Stimulated activated CD4-positive, alpha-beta T cell treated with anti-CD3 and anti-CD28 coated beads, Interleukin-15, amount 100 ng/mL, for 48 hours (primary cell): Measurements from ENCODE around the gene DPH7.
"Not testable (repeated sequence)": the region's sequence is repeated elsewhere in the genome, so short reads cannot be mapped to it uniquely, and the experiment has no call there.

Experiments
- DNase-seq, 2 donors: peaks; one replicate each; pipeline ENCODE4 v3.0.0-alpha.2; 2020; ENCODE audit warnings: low read depth in 2 of 2

Gene DPH7

DNA sequence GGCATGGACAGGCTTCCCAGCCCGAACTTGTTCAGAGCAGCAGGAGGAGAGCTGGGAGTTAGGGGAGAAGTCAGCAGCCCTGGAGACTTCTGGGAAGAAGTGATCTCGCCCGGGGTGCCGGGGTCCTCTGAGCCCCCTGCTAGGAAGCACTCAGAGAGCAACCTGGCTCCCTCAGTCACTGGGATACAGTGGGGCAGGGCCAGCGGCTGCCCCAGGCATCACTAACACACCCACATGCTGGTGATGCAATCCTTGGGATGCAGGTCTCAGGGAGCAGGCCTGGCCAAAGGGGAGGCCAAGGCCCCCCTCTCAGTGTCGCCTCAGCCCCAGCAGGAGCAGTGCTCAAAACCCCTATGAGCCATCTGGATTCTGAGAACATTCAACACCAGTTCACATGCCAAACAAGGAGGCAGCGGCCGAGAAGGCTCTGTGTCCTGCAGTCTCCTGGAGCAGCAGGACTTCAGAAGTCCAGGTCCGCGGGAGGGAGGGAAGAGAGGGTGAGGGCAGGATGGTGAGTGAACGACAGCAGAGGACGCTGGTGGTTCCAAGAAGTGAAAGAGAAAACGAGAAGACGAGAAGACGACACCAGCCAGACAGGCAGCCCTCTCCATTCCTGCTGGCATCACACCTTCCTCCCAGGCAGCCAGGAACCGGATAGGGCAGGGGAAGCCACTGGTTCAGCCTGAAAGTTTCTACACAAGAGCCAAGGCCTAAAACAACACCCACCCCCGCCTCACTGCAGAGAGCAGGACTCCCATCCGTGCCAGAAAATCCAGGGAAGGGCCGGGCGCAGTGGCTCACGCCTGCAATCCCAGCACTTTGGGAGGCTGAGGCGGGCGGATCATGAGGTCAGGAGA lies 30.8 kb downstream of the DPH7 start:
- DNase-seq = no peak

DNA sequence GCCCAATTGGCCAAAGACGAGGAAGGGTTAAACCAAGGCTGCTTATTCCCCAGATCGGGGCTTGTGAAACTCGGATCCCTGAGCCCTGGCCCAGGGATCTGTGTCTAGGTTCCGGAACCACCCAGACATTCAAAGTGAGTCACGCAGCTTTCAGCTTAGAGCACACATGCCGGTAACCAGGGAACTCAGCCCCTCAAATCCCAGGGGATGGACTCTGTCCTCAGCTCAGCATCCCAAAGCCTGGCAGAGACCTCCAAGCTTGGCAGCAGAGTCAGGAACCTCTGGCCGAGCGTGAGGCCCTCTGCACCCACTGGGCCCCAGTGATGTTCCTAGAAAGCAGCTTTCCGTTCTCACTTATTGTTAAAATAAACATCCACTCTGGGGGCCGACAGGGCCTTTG lies 33.6 kb downstream of the DPH7 start:
- no peak for DNase-seq

DNA sequence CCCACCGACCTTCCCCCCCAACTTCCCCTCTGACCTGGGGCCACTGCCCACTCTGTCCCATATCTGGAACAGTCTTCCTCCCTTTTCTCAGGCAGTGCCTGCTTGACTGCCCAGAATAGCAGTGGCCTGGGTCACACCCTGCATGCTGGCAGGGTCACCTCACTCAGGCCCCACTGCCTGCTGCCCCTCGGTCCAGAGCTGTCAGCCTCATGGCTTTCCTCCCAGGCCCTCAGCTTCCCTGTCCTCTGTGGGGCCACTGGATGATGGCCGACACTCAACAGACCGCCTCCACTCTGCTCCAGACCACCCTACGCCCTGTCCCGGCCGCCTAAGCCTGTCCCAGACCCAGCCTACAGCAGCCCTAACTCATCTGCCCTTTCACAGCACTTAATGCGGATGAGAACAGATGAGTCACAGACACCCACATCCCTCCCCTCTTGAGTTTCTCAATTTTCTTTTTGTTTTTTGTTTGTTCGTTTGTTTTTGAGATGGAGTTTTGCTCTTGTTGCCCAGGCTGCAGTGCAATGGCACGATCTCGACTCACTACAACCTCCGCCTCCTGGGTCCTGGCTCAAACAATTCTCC lies 34.5 kb downstream of the DPH7 start:
- no peak for DNase-seq

DNA sequence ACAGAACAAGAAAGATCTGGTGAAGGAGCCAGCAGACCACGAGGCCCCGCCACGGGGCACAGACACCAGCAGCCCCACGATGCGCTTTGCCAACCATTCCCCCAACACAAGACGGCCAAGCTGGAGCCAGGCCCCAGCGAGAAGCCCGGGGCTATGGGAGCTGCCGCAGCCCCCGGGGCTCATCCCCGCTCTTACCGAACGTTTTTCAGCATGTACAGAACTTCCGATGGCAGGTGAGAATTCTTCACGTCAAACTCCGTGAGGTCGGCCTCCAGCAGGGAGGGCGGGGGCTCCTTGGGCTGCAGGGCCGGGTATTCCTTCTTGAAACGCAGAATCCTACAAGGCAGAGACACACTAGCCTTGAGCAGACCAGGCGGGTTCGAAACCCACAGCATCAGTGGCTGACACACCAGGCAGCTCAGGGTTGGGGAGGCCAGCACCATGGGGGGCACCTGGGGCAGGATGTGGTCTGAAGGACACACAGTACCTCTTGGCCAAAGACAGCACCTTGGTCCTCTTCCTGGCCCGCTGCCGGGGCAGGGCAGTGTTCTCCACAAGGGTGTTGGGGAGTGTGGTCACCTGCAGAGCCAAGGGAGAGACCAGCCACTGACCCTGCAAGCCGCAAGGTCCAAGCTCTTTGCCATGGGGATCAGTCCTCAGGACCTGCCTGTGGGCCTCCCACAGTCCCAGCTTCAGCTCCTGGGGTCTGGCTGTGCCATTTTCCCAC lies 35.3 kb downstream of the DPH7 start:
- no peak for DNase-seq

DNA sequence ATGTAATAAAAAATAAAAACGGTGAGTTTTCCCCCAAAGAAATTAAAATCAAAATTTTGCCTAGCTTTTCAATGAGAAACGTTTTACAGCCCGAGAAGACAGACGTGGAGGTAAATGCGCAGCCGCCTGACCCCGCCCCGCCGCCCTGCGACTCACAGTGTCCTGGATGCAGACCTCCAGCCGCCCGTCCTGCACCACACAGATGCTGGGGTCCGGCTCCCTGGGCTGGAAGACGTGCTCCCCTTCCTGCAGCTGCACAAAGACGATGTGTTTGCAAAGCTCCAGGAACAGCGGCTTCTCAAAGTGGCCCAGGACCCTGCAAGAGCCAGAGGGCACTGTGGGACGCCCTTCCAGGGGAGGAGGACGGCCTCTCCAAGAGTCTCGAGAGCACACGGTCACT lies 36.2 kb downstream of the DPH7 start:
- DNase-seq = no peak

DNA sequence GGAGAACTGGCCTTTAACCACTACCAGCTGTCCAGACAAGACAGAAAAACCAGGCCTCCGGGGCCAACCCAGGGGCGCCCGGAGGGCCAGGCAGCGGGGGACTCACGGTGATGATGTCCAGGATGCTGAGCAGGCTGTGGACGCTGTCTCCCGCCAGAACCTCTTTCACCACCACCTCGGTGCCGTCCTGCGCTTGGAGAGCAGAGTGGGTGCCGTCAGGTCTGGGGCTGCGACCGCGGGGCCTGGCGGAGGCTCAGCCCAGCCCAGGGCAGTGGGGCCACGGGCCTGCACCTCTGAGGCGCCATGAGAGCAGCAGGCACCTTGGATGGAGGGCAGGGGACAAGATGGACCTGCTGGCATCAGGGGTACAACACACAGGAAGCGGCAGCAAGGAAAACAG lies 38.2 kb downstream of the DPH7 start:
- no peak for DNase-seq

DNA sequence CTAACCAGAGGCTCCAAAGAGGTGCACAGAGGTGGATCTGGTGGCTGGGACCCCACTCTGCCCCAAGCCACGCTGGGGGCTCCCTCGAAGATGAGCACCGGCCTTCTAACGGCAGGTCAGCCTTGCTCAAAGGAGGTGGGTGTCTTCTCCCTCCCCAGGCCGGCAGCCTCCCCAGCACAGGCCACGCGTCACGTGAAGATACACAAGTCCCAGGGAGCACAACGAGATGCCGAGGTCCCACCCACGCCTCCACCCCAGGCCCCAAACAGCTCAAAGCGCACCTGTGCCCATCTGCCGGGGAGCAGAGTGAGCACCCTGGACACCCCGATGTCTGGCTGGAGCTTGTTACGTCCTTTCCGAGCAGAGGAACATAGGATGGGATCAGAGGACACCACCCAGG lies 40.7 kb downstream of the DPH7 start:
- no peak for DNase-seq

DNA sequence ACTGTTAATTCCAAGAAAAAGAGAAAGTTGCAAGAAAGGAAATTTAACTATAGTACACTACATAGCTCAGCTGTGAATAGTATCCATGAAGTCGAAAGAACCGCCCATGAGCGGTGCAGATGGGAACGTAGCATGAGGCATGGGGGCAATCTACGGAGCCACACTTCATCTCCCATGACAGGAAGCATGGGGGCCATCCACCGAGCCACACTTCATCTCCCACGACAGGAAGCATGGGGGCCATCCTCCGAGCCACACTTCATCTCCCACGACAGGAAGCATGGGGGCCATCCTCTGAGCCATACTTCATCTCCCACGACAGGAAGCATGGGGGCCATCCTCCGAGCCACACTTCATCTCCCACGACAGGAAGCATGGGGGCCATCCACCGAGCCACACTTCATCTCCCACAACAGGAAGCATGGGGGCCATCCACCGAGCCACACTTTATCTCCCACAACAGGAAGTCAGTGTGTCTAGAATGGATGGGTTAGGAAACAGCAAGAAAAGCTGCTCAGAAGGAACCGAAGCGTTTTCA lies 42.1 kb downstream of the DPH7 start:
- DNase-seq = not testable (repeated sequence)

DNA sequence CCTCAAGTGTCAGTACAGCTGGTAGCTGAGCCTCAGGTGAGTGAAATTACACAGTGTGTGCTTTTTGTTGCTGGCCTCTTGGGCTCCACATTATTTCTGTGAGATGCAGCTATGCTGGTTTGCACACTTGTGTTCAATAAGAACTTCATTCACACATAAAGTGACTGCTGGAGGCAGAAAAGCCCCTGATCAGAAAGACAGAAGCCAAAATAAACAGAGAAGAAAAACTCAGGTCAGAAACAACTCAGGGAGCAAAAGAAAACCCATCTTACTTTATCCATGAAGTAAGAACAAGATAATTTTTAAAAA lies 43.7 kb downstream of the DPH7 start:
- no peak for DNase-seq

DNA sequence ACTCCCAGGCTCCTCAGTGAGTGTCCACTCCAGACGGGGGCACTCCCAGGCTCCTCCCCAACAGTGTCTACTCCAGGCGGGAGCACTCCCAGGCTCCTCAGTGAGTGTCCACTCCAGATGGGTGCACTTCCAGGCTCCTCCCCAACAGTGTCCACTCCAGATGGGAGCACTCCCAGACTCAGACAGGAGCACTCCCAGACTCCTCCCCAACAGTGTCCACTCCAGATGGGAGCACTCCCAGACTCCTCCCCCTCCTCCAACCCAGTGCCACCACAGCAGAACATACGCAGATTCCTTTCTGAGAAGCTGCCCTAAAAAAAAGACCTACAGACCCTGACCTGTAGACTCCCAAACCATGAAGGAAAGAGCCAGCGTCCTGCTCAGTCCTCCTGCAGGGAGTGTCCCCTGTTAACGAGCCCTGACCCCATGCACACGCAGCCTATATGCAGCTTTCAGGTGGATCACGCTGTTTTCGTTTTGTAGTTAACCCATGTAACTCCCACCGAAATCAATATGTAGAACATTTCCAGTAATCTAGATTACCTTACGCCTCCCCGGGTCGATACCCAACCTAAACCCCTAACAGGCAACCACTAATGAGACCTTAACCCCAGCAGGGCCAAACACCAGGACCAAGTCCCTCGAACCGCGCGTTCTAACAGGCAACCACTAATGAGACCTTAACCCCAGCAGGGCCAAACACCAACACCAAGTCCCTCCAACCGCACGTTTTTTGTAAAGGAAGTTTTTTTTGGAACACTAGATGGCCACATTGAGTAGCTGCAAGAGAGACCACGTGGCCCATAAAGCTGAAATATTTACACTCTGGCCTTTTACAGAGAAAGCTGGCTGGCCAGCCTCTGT lies 44.2 kb downstream of the DPH7 start:
- DNase-seq = no peak

DNA sequence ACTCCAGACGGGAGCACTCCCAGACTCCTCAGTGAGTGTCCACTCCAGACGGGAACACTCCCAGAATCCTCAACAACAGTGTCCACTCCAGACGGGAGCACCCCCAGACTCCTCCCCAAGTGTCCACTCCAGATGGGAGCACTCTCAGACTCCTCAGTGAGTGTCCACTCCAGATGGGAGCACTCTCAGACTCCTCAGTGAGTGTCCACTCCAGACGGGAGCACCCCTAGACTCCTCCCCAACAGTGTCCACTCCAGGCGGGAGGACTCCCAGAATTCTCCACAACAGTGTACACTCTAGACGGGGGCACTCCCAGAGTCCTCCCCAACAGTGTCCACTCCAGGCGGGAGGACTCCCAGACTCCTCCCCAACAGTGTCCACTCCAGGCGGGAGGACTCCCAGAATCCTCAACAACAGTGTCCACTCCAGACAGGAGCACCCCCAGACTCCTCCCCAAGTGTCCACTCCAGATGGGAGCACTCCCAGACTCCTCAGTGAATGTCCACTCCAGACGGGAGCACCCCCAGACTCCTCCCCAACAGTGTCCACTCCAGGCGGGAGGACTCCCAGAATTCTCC lies 45.7 kb downstream of the DPH7 start:
- DNase-seq = not testable (repeated sequence)

DNA sequence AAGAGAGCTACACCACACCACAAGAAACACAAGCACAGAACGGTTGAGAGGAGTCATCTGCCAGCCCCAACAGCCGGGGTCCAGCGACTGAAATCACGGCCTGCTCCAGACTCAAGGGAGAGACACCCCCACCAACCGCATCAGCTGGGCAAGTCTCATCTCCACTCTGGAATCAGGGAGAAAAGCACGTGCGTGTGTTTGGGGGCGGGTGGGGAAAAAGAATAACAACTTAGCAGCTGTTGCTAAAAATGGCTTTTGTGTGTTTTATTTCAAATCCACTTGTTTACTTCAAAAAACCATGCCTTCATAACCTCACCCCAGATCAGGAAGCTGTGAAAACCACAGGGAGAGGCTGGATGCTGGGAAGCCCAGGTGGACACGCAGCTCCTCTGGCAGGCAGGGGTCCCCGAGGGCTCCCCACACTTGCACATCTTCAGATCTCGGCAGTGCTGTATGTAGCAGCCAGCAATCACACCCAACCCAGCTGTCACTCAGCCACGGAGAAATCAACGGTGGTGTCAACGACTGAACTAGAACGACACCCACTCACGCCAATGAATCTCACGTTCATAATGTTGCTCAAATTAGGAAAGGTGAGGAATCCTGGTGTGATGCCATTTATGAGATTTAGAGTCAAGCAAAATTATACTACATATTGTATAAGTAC lies 47.5 kb downstream of the DPH7 start:
- DNase-seq = no peak

DNA sequence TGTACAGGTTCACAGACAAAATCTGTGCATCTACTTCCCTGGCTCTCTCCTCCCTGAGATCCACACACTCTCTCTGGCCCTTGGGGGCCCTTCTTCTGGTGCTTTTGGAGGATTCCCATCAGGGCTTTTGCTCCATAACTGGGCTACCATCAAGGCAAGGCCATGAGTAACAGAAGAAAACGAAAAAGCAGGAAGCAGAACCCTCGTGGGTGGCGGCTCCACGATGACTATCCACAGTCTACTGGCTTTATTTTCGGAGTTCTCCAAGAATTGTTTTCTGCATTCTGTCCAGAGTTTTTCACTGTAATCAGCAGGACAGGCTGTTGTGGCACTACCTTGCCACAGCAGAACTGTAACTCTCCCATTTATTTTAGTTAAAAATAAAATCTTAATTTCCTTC lies 48.4 kb downstream of the DPH7 start:
- DNase-seq = no peak

DNA sequence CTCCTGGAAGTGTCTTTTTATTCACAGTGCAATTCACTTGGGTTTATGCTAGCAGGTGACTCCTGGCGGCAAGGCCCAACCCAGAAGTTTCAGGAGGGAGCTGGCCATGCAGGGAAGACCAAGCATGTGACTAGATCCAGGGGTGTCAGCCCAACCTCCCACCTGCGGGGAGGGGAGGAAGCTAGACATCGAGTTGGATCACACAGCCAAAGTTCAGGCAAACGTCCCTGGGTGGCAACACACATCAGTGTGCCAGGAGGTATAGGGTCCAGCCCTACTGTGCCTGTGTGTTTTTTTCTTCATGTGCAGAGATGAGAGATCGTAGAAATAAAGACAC lies 53.8 kb downstream of the DPH7 start:
- DNase-seq = no peak

DNA sequence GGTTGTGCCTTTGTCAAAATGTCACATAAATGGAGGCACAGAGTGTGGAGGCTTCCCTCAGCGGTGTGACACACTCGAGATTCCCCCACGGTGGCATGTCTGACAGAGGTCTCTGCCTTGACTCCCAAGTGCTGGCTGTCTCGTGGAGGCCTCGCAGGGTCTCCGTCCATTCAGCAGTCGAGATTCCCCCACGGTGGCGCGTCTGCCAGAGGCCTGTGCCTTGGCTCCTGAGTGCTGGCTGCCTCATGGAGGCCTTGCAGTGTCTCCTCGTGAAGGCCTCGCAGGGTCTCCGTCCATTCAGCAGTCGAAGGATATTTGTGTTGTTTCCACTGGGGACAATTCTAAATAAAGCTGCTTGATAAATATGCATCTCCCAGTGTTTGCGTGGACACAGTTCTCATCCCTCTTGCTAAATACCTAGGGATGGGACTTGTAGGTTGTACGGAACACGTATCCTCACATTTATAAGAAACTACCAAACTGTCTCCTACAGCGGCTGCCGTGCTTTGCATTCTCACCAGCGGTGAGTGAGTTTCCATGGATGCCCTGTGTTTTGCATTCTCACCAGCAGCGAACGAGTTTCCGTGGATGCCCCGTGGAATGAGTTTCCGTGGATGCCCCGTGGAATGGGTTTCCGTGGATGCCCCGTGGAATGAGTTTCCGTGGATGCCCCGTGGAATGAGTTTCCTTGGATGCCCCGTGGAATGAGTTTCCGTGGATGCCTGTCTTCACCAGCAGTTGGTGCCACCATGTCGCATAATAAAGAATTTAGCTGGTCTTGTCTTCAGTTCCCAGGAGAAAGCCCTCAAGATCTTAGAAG lies 54.4 kb downstream of the DPH7 start:
- no peak for DNase-seq

DNA sequence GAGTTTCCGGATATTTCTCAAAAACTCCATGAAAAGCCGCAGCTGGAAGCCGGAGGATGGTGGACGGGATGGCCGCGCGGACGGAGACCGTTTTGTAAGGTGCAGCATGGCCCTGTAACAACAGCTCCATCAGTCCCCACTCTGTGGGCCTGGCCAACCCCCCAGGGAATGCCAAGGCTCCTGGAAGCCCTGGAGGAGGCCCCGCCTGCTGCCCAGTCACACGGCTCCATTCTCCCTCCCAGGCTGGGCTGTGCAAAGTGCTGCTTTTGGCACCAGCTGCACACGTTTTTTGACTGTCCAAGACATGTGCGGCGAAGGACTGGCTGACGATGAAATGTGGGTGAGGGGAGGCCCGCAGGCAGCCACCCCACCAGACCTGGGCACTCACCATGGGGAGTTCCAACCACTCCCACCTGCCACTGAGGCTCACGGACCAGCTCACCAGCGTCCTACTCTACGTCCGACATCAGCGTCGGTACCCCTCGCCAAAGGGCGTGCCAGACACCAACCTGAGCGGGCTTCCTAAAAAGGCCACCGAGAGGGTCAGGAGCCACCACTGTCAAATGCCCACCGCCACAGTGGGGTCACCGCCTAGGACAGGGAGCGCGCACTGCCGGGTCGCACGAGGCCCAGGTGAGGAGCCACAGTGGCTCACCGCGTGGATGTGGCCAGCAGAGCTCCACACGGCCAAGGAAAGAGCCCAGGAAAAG lies 55.8 kb downstream of the DPH7 start:
- no peak for DNase-seq

DNA sequence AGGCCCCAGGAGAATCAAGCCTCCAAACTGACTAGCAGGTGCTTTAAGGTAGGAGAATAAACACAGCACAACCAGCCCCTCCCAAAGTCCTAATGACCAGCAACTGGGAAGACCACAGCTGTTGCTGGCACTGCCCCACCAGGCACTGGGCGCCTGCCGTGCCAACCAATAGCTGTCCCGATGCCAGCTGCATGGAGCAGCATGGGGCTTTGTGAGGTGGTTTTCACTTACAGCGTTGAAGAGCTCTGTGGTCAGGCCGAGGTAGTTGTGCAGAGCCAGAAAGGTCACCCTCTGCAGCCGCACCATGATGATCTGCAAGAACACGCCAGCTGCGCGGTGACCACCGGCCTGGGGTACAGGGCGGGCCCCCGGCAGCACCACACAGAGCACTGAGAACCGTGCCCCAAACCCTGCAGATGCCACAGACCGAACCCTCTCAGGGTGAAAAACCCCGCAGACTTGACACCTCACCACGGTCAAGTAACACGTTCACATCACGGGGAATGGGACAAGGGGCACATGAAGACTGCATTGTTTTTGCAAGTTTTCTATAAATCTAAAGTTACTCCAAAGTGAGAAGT lies 57.2 kb downstream of the DPH7 start:
- no peak for DNase-seq

DNA sequence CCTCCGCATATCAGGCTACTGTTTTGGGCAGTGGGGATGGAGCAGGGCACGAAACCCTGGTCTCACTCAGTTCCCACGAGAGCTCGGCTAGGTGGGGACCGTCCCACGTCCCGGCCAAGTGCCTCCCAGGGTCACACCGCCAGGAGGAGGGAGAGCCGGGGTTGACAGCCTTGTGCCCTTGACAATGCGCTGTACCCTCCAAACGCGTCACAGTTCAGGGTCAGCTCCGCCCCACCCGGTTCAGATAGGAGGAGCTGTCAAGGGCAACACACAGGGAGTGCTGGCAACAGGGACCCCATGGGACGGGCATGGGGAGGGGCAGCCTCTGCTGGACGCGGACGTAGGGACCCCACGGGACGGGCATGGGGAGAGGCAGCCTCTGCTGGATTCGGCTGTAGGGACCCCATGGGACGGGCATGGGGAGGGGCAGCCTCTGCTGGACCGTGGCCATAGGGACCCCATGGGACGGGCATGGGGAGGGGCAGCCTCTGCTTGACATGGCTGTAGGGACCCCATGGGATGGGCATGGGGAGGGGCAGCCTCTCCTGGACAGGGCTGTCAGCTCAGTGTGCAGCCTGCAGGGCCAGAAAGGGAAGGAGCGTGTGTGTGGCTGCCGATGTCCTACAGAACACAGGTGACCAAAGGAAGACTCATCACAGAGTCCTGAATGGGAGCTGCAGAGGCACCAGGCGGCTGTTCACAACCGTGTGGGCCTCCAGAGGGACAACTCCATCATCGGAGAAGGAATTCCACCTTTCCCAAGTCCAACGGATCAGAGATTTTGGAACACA lies 57.9 kb downstream of the DPH7 start:
- DNase-seq = no peak
